Measurements from ENCODE around the gene IP6K3. TPM values are rescaled to one million over a fixed set of nuclear protein-coding genes. Genes with fewer than 3 reads are reported as not detected.

IP6K3 gene
- total and polyA plus RNA-seq, 2 experiments from 2014 or later: 0.14 to 0.16 TPM

DNA sequence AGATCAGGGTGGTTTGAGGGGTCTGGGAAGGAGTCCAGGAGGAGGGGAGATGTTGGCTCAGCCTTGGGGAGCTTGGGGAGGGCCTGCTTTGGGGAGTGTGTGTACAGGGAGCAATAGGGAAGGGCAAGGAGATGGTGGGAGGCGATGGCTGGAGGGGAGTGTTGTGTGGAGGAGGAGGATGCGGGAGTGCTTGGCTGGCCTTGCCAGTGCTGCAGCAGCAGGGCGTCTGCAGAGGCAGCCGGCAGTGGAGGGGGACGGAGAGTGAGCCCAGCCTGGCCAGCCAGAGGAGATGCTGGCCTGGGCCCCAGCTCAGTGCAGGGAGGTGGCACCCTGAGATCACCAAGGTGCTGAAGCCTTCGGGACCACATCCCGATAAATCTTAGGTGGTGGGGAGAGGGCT, 3.9 kb downstream of the IP6K3 start (continued):
- TF ChIP-seq ETS1 (IDR thresholded peaks at IDR 0.05) (no peak), STAT1 (IDR thresholded peaks at IDR 0.05; ENCODE audit: unreplicated experiment) (no peak), ZNF114 (CRISPR knock-in tag; IDR thresholded peaks at IDR 0.05) (no peak)

DNA sequence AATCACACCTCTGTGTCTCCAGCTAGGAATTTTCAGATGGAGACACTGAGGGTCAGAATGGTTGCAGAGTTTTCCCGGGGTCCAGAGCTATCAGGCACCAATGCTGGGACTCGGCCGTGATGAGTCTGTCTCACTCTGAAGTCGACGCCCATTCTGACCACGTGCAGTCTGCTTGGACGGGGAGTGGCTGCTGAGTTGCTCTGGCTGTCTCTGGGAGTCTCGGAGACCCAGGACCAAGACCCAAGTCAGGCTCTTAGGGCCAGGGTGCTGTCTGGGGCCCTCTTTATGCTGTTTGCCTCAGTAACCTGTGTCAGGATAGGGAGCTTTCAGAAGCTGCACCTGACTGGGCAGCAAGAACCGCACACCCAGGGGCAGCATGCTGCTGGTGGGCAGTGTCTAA, 4.6 kb downstream of the IP6K3 start:
- ATAC-seq (no peak), DNase-seq (ENCODE audit: low spot score) (no peak)
- Histone ChIP-seq H3K36me3 (ENCODE audit: insufficient read depth) (no peaks in the 10 kb centered on the region), H3K4me2 (no peak overlapping the region), H3K9me2 (ENCODE audit: insufficient read depth) (no peaks in the 10 kb centered on the region), H3K27me3 (ENCODE audit: insufficient read depth) (no peaks in the 10 kb centered on the region), H3K4me1 (ENCODE audit: insufficient read depth) (peaks cover 20% of the 10 kb centered on the region), H4K20me1 (replicated peaks; ENCODE audit: insufficient read depth) (no peaks in the 10 kb centered on the region), H2AFZ (no peak overlapping the region), H3K4me3 (no peak overlapping the region), H3F3A (replicated peaks; ENCODE audit: low read depth) (no peaks in the 10 kb centered on the region), H3K27ac (ENCODE audit: low read depth) (no peak overlapping the region), H3K79me2 (replicated peaks; ENCODE audit: insufficient read depth) (no peaks in the 10 kb centered on the region)
- Mint-ChIP-seq H3K4me1 (peaks cover 32% of the 10 kb centered on the region), H3K4me3 (no peak overlapping the region), H3K9me3 (no peaks in the 10 kb centered on the region), H3K36me3 (ENCODE audit: low read depth) (no peaks in the 10 kb centered on the region), H3K27ac (no peak overlapping the region), H3K27me3 (ENCODE audit: insufficient read depth, low read depth, poor library complexity) (peaks cover 9% of the 10 kb centered on the region)
- TF ChIP-seq EZH2 (IDR thresholded peaks at IDR 0.05; ENCODE audit: low read depth, unreplicated experiment) (no peak), EZH2phosphoT487 (IDR thresholded peaks at IDR 0.05; ENCODE audit: unreplicated experiment) (no peak)

DNA sequence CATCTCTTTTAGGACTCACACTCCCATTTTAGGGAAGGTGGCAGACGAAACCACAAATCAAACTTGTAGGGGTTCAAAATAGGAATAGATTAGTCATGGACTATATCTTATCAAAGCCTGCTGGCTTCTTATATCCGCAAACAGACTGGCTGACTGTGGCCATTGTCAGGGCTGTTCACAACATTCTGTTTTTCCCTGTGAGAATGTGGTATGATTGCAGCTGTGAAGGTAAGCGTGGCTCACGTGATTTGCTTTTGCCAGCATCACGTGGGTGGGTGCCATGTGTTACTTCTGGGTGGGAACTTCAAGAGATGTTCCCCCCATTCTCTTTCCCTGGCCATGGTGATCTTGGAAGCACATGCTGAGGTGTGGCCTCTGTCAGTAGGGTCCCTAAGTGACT, 5.9 kb downstream of the IP6K3 start:
- H4K20me1 ChIP-seq (replicated peaks; ENCODE audit: insufficient read depth): no peaks in the 10 kb centered on the region
- no peak overlapping the region for H3K4me3 ChIP-seq
- Mint-ChIP-seq H3K36me3 (ENCODE audit: low read depth) (no peaks in the 10 kb centered on the region), H3K27me3 (ENCODE audit: insufficient read depth, low read depth, poor library complexity) (peaks cover 9% of the 10 kb centered on the region), H3K9me3 (no peaks in the 10 kb centered on the region), H3K4me3 (no peak overlapping the region), H3K4me1 (peaks cover 21% of the 10 kb centered on the region), H3K27ac (no peak overlapping the region)
- H3F3A ChIP-seq (replicated peaks; ENCODE audit: low read depth): no peaks in the 10 kb centered on the region
- TF ChIP-seq ZNF114 (CRISPR knock-in tag; IDR thresholded peaks at IDR 0.05) (no peak), CTCF (conservative IDR thresholded peaks at IDR 0.05; ENCODE audit: low read depth in 2 of 2) (no peak), STAT1 (IDR thresholded peaks at IDR 0.05; ENCODE audit: unreplicated experiment) (no peak), REST (IDR thresholded peaks at IDR 0.05; ENCODE audit: unreplicated experiment) (no peak), EZH2 (IDR thresholded peaks at IDR 0.05; ENCODE audit: low read depth, unreplicated experiment) (no peak), EZH2phosphoT487 (IDR thresholded peaks at IDR 0.05; ENCODE audit: unreplicated experiment) (no peak)
- H3K4me1 ChIP-seq (ENCODE audit: insufficient read depth): peaks cover 15% of the 10 kb centered on the region; the same call in 1 of the 2 replicates
- H2AFZ ChIP-seq: no peak overlapping the region
- H3K9me2 ChIP-seq (ENCODE audit: insufficient read depth): no peaks in the 10 kb centered on the region
- H3K4me2 ChIP-seq: no peak overlapping the region
- DNase-seq (ENCODE audit: low spot score): no peak
- no peak overlapping the region for H3K27ac ChIP-seq (ENCODE audit: low read depth)
- no peak for ATAC-seq
- no peaks in the 10 kb centered on the region for H3K27me3 ChIP-seq (ENCODE audit: insufficient read depth)
- no peaks in the 10 kb centered on the region; the same call in 1 of the 2 replicates for H3K36me3 ChIP-seq (ENCODE audit: insufficient read depth)
- no peaks in the 10 kb centered on the region for H3K79me2 ChIP-seq (replicated peaks; ENCODE audit: insufficient read depth)

Measured in GM23338 (cell line).